NCI-H1105 (cell line): Measurements from ENCODE around the gene NAT8.
A peak's percentile ranks its signal among the peaks of the same experiment; 100 is the strongest.
"Not testable (repeated sequence)": the region's sequence is repeated elsewhere in the genome, so short reads cannot be mapped to it uniquely, and the experiment has no call there.

Experiments used
- DNase-seq: peaks from one replicate; lab custom pipeline; 2025; lab: John Stamatoyannopoulos, UW

The NAT8 gene

GRCh38 chr2:73642338-73643018 lies at the start of gene NAT8:
Gene NAT8, minus strand, starts transcription at chr2:73642422. Its CDS starts 794 bp downstream, at chr2:73641628.
- no peak for DNase-seq

- peak; percentile 24 for DNase-seq
These were observed 48.3 kb upstream of the NAT8 start for GRCh38 chr2:73690372-73691088.

GRCh38 chr2:73688494-73688893 lies 46.3 kb upstream of the NAT8 start:
- not testable (repeated sequence) for DNase-seq

GRCh38 chr2:73685764-73686438 lies 43.7 kb upstream of the NAT8 start:
- no peak for DNase-seq

GRCh38 chr2:73684905-73685304 lies 42.7 kb upstream of the NAT8 start:
- not testable (repeated sequence) for DNase-seq

GRCh38 chr2:73684325-73684724 lies 42.1 kb upstream of the NAT8 start:
- not testable (repeated sequence) for DNase-seq

GRCh38 chr2:73679951-73680571 lies 37.8 kb upstream of the NAT8 start:
- DNase-seq = not testable (repeated sequence)

GRCh38 chr2:73679237-73679636 lies 37.0 kb upstream of the NAT8 start:
- not testable (repeated sequence) for DNase-seq

- not testable (repeated sequence) for DNase-seq
These were observed 35.8 kb upstream of the NAT8 start for GRCh38 chr2:73678008-73678407.

GRCh38 chr2:73676211-73676610 lies 34.0 kb upstream of the NAT8 start:
- DNase-seq = not testable (repeated sequence)

GRCh38 chr2:73674696-73675157 lies 32.5 kb upstream of the NAT8 start:
- not testable (repeated sequence) for DNase-seq

- DNase-seq = not testable (repeated sequence)
These were observed 27.8 kb upstream of the NAT8 start for GRCh38 chr2:73669976-73670375.

- not testable (repeated sequence) for DNase-seq
These were observed 25.0 kb upstream of the NAT8 start for GRCh38 chr2:73667239-73667638.

- no peak for DNase-seq
These were observed 12.0 kb upstream of the NAT8 start for GRCh38 chr2:73654175-73654574.

- DNase-seq = no peak
These were observed 10.1 kb upstream of the NAT8 start for GRCh38 chr2:73652348-73652747.

- no peak for DNase-seq
These were observed 9.5 kb upstream of the NAT8 start for GRCh38 chr2:73651591-73652230.

GRCh38 chr2:73647690-73648089 lies 5.5 kb upstream of the NAT8 start:
- not testable (repeated sequence) for DNase-seq

GRCh38 chr2:73641767-73642062 lies 507 bp downstream of the NAT8 start:
- DNase-seq = no peak

GRCh38 chr2:73640946-73641766 lies 1.1 kb downstream of the NAT8 start:
- no peak for DNase-seq

- no peak for DNase-seq
These were observed 1.7 kb downstream of the NAT8 start for GRCh38 chr2:73640511-73640911.

GRCh38 chr2:73638429-73638828 lies 3.8 kb downstream of the NAT8 start:
- DNase-seq = no peak
